ENCODE results near the gene HMCN1.

The HMCN1 gene

DNA sequence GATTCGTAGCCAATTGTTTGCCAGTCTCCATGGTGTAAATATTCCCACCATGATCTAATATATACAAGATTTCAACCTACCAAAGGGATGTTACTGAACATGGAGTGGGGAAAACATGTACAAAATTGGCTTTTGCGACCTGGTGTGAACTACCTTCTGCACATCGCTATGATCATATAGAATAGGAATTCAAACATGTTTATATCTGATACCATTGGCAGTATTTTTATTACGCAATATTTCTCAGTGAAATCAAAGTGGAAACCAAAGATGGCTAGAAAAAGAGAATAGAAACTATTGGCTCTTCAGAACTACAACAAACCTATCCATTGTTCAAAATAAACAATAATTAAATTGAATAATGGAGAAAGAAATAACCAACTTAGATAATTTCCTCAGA lies 355.7 kb downstream of the HMCN1 start:
- no peak for DNase-seq (ENCODE audit: low spot score)

DNA sequence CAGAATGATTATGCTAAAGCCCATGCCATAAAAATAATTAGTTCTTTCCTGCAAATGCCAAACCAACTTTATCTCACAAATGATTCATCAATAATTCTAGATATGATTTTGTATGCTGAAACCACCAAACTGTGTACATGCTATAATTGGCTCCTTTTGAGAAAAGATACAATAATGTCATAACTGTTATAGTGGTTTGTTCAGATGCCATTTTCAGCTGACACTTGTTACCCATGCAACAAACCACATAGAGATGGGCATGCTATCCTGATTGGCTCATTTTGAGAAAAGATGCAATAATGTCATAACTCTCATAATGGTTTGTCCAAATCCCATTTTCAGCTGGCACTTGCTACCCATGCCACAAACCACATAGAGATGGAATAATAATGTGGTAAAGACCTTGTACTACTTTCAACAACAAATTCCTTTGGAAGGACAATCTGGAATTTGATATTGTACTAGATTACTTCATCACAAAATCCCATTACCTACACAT lies 357.1 kb downstream of the HMCN1 start:
- no peak for DNase-seq (ENCODE audit: low spot score)

DNA sequence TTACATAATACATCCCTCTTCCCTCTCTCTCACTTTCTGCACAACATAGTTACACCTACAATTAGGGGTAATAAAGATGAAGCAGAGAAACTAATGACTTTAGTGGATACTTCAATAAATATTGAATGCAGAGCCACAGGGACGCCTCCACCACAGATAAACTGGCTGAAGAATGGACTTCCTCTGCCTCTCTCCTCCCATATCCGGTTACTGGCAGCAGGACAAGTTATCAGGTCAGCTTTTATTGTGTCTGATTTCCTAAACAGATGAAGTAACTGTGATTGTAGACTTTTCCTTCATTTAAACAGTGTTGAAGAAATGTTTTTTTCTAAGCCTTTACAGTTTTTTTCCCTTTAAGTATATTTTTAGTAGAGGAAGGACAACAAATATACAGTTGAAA lies 359.2 kb downstream of the HMCN1 start:
- no peak for DNase-seq (ENCODE audit: low spot score)

DNA sequence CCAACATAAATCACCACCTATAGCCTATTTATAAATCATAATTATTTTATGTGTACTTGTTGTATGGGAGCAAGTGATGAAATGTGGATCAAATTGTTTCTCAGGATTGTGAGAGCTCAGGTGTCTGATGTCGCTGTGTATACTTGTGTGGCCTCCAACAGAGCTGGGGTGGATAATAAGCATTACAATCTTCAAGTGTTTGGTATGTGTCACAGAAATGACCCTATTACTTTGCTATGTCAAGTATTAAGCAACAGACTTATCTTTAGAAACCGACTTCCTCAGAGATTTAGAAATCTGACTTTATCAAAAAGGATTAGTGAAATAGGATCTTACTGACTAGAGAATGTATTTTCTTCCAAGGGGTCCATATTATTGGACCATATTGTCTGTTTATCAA lies 360.0 kb downstream of the HMCN1 start:
- DNase-seq (ENCODE audit: low spot score), result no peak

GRCh38 chr1:186099336-186100104 lies 365.3 kb downstream of the HMCN1 start:
- DNase-seq (ENCODE audit: low spot score), result no peak

DNA sequence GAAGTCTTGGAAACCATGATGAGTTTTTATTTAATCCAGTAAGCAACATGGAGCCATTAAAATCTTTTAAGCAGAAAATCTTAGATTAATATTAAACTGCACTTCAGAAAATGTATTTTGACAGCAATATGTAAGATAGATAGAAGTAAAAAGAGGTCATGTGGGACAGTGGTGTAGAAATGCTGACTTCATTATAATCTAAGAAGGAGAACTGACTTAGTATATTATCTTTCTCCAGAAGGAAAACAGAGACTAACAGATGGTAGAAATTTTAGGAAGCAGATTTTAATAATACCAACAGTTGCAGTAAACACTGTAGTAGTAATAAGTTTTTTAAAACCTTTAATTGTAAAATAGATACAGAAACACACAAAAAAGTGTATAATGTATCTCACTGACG lies 367.9 kb downstream of the HMCN1 start:
- no peak for DNase-seq (ENCODE audit: low spot score)

- DNase-seq (ENCODE audit: low spot score), result no peak
Observed at GRCh38 chr1:186102547-186103148, 368.5 kb downstream of the HMCN1 start.

GRCh38 chr1:186104459-186104858 lies 370.3 kb downstream of the HMCN1 start:
- DNase-seq (ENCODE audit: low spot score), result no peak

GRCh38 chr1:186112280-186112679 lies 378.1 kb downstream of the HMCN1 start:
- no peak for DNase-seq (ENCODE audit: low spot score)

DNA sequence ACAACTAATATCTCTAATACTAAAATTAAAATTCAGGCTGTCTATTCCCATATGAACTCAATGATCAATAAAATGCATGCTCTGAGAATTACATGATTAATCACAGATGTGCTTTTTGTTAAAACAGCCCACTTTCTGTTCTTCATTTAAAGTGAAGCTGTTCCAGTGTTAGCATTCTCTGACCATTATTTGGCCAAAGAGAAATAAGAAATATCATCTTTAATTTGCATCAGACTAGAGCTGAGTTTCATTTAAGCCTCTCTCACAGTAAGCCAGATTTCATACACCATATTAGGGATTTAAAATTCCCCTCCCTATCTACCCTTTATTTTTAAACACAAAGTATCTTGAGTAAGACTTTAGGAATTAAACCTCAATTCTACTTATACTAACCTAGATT lies 379.3 kb downstream of the HMCN1 start:
- DNase-seq (ENCODE audit: low spot score), result no peak

DNA sequence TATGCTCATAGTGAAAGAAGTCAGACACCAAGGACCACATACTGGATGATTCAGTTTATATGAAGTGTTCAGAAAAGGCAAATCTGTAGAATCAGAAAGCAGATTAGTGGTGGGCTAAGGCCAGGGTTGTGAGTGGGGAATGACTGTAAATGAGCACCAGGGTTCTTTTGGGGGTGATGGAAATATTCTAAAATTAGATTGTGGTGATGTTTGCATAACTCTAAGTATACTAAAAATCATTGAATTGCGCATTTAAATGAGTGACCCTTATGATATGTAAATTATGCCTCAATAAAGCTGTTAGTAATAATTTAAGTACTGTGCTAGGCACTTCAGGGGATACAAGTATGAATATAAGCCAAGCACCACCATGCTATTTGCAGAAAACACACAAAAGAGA lies 384.5 kb downstream of the HMCN1 start:
- DNase-seq (ENCODE audit: low spot score), result no peak

DNA sequence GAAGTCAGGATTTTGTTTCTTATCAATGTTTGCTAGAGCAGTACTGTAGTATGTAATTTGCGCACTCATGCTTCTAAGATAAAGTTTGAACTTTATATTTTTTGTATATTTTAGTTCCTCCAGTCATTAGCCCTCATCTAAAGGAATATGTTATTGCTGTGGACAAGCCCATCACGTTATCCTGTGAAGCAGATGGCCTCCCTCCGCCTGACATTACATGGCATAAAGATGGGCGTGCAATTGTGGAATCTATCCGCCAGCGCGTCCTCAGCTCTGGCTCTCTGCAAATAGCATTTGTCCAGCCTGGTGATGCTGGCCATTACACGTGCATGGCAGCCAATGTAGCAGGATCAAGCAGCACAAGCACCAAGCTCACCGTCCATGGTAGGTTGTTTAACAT lies 388.6 kb downstream of the HMCN1 start:
- DNase-seq (ENCODE audit: low spot score), result no peak

- no peak for DNase-seq (ENCODE audit: low spot score)
Observed at GRCh38 chr1:186125035-186125434, 390.8 kb downstream of the HMCN1 start.

- no peak for DNase-seq (ENCODE audit: low spot score)
Observed at GRCh38 chr1:186125511-186125910, 391.3 kb downstream of the HMCN1 start.

GRCh38 chr1:186129758-186130157 lies 395.6 kb downstream of the HMCN1 start:
- DNase-seq (ENCODE audit: low spot score), result no peak

DNA sequence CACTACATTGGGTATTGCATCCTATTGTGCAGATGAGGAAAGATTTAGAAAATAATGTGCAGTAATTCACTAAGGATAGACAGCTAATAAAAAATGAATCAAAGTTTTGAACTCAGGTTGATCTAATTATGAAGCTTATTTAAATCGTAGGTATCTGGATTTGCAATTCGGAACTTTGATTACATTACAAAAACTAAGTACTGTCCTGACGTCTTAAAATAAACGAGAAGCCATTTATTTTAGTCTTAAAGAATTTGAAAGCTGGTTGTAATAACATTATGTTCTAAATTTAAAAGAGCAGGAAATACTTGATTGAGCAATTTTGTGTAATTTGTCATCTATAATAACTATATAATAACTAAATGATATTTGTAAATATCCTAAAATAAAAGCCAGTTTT lies 404.9 kb downstream of the HMCN1 start:
- no peak for DNase-seq (ENCODE audit: low spot score)

GRCh38 chr1:186139701-186140100 lies 405.5 kb downstream of the HMCN1 start:
- no peak for DNase-seq (ENCODE audit: low spot score)

DNA sequence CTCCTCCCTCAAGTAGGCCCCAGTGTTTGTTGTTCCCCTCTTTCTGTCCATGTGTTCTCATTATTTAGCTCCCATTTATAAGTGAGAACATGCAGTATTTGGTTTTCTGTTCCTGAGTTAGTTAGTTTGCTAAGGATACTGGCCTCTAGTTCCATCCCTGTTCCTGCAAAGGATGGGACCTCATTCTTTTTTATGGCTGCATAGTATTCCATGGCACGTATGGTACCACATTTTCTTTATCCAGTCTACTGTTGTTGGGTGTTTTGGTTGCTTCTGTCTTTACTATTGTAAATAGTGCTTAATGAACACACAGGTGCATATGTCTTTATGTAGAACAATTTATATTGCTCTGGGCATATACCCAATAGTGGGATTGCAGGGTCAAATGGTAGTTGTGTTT lies 408.0 kb downstream of the HMCN1 start:
- DNase-seq (ENCODE audit: low spot score), result no peak

- DNase-seq (ENCODE audit: low spot score), result no peak
Observed at GRCh38 chr1:186142916-186143315, 408.7 kb downstream of the HMCN1 start.

DNA sequence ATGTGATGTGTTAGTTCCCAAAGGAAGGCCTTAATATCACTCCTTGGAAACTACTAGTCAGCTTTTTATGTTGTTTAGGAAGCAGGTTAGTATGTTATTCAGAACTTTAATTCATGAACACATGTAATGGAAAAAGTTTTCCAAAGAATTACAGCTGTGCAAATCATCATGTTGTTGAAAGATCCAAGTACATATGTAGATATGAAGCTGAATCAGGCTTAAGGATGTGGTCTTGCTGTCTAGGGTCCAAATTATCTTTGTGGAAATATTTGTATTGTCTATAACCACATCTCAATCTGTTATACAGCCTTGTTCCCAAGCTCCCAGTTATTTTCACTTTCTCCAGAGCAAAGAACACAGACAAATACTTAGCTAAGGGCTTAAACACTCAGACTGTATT lies 409.3 kb downstream of the HMCN1 start:
- DNase-seq (ENCODE audit: low spot score), result no peak

GRCh38 chr1:186144505-186144904 lies 410.3 kb downstream of the HMCN1 start:
- DNase-seq (ENCODE audit: low spot score), result no peak

DNA sequence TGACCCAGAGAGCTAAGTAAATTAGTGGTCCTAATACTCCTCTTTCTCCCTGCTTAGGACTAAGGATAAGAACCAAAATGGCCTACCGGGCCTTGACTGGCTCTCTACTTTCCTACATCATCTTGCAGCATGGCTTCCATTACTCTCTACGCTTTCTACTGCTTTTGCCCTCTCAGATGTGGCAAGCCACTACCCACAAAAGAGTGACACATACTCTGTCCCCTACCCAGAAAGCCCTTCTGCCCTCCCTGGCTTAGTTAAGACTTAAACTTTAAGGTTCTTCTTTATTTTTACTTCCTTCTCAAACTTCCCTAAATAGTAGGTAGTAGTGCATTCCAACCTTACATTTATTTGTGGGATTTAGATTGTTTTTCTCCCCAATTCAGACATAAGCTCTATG lies 412.8 kb downstream of the HMCN1 start:
- no peak for DNase-seq (ENCODE audit: low spot score)

GRCh38 chr1:186149591-186149990 lies 415.4 kb downstream of the HMCN1 start:
- DNase-seq (ENCODE audit: low spot score), result no peak

DNA sequence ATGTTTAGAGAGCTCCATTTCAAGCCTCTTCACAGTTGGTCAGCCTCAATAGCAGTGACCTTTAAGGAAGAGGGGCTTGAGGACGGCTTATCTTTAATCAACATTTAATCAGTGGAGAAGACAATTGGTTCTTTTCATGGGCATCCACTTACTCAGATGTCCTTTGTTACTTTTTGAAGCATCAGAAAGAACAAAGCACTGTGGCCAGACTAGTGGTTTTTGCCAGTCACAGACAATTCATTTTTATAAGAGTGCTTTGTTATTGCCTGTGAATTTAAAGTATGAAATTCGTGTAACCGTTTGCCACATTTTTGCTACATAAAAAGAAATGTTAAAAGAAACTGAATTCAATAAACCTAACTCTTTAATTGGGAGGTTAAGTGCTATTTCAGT lies 418.0 kb downstream of the HMCN1 start:
- DNase-seq (ENCODE audit: low spot score), result no peak

All from germinal center (tissue), 1 donor.